Measurements from ENCODE around the gene SLC35A5.

The SLC35A5 gene

DNA sequence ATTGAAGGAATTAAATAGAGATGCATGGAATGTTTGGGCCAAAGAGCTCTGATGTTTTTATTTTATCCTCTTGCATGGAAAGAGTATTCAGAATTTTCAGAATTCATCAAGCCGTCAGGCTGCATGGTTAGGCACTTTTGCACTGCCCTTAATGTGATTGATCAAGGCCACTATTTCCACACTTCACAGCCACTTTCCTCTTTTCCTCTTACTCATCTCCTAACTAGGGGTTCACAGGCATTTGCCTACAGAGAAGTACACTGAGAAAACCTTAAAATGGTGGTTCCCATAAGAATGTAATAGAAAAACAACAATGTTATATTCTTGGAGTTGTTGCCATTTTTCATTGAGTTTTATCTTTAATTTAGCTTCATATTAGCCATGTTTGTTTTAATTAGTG is 10.9 kb downstream of the SLC35A5 start:
- no peak for FAIRE-seq

GRCh38 chr3:112579232-112579631 is 17.4 kb downstream of the SLC35A5 start:
- FAIRE-seq, result no peak

GRCh38 chr3:112579697-112580096 is 17.9 kb downstream of the SLC35A5 start:
- FAIRE-seq, result no peak

DNA sequence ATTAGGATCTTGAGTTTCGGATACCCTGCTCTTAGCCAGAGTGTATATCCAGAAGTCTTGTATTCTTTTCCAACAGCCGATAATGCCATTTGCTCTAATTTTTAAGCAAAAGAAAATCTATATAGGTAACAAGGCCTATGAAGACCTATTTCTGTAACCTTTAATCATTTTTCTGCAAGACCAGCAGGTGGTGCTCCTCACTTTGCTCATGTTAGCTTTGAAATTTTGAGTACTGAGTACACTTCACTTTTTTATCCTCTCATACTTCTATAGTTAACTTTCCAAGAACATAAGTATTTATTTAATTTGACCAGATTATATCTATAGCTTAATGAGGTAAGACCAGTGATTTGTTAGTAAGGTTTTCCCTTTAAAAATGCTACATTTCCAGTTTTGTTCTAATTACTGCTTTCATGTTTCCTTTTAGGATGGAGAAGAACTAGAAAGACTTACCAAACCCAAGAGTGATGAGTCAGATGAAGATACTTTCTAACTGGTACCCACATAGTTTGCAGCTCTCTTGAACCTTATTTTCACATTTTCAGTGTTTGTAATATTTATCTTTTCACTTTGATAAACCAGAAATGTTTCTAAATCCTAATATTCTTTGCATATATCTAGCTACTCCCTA is 20.5 kb downstream of the SLC35A5 start:
- FAIRE-seq, result peak; percentile 85

- FAIRE-seq, result no peak
These were observed 21.3 kb downstream of the SLC35A5 start for GRCh38 chr3:112583105-112583504.

- FAIRE-seq, result no peak
These were observed 23.9 kb downstream of the SLC35A5 start for GRCh38 chr3:112585782-112586181.

GRCh38 chr3:112587336-112587735 is 25.5 kb downstream of the SLC35A5 start:
- peak; percentile 33 for FAIRE-seq

DNA sequence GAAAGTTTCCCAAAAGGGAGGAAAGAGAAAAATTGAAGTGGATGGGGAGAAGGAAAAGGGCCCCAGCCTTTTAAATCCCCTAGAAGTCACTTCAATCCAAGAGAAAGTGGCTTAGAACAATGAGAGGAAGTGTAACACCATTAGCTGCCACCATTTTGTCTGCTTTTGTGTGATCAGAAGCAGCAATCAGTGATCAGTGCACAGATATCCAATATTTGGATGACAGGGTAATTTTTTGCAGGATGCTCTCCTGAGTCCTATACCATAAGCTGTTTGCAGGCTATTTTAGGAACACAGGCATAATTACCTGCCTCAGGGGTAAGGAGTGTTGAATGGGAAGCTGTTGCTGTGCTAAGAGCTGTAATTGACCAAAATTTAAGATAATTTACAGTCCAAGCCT is 31.4 kb downstream of the SLC35A5 start:
- FAIRE-seq, result no peak

GRCh38 chr3:112594856-112595255 is 33.0 kb downstream of the SLC35A5 start:
- FAIRE-seq, result no peak

- FAIRE-seq, result no peak
These were observed 36.1 kb downstream of the SLC35A5 start for GRCh38 chr3:112597945-112598344.

GRCh38 chr3:112598731-112599130 is 36.9 kb downstream of the SLC35A5 start:
- no peak for FAIRE-seq

GRCh38 chr3:112602217-112602838 is 40.5 kb downstream of the SLC35A5 start:
- FAIRE-seq, result no peak

- no peak for FAIRE-seq
These were observed 42.7 kb downstream of the SLC35A5 start for GRCh38 chr3:112604536-112604935.

- no peak for FAIRE-seq
These were observed 43.4 kb downstream of the SLC35A5 start for GRCh38 chr3:112605285-112605684.

DNA sequence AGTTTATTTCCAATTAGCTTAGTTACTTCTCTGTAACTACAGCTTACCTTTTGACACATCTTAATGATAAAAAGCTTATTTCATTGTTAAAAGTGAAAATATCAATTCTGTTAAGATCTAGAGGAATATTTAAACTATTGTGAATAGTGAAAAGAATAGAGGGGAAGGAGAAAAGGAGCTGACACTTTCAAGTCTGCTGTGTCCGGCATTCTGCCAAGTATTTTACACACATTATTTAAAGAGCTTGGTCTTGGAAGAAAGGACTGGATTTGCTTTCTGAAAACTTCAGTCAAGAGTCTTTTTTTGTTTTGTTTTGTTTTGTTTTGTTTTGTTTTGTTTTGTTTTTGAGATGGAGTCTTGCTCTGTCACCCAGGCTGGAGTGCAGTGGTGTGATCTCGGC is 44.3 kb downstream of the SLC35A5 start:
- no peak for FAIRE-seq

DNA sequence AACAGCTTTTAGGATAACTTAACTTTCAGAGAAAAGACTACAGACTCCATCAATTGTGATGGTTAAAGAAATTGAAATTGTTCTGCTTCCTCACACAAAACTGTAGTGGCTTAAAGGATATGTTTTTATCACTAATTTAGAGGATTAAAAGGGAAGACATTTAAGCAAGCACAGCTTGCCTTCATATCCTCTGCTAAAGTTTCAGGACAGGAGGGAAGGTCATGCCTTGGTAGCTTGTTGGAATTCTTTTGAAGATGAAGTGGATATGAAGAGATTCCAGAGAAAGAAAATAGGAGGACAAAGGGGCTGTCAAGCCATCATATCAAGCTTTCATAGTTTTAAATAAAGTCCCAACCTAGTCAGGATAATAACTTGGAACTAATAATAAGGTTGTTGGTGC is 46.0 kb downstream of the SLC35A5 start:
- FAIRE-seq, result no peak

- FAIRE-seq, result no peak
These were observed 48.3 kb downstream of the SLC35A5 start for GRCh38 chr3:112610121-112610520.

- no peak for FAIRE-seq
These were observed 50.1 kb downstream of the SLC35A5 start for GRCh38 chr3:112611752-112612515.

DNA sequence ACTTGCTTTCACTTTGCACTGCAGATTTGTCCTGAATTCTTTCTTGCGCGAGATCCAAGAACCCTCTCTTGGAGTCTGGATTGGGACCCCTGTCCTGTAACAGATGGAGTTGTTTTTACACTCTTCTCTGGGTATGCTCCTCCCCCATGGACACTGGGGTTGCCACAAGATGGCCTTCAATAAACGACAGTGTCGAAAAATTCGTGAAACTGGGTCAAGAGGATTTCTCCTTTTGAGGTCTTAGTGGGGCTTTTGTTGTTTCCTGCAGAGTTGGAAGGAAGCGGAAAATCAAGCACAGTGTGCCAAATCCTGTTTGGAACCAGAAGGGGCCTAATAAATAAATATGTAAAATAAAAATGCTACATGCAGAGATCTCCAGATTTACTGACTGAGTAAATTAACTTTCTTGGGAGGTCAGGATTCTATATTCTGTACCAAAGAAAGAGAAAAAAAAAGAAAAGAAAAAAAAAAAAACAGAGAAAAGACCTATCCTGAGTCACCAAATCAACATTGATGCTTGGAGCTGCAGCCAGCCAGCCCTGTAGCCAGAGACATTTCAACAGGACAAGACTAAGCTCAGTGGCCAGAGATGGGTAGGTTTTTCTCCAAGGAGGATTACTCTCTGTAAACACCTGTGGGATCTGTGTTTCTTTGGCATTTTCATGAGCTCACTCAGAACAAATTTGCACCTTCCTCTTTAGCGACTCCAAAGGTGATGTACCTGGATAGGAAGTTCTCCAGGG is 54.3 kb downstream of the SLC35A5 start:
- FAIRE-seq, result no peak

DNA sequence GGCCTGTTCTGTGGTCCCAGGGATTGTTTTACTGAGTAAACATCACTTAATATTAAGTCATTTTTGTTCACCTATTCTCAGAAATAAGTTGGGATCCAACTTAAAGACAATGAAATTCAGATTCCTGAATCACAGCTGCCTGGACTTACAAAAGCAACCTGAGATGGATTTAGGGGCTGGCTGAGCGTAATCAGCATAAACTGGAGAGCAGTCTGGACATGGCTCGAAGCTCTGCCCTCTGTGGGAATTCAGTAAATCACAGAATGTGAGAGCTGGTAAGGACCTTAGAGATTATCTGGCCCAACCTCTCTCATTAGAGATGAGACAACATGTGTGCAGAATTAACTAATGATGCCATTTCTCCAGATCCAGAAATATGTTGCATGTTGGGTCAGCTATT is 55.4 kb downstream of the SLC35A5 start:
- FAIRE-seq, result no peak

- no peak for FAIRE-seq
These were observed 57.5 kb downstream of the SLC35A5 start for GRCh38 chr3:112619295-112619694.

- FAIRE-seq, result no peak
These were observed 61.4 kb downstream of the SLC35A5 start for GRCh38 chr3:112623213-112623612.

GRCh38 chr3:112623717-112624116 is 61.9 kb downstream of the SLC35A5 start:
- FAIRE-seq, result no peak

- FAIRE-seq, result no peak
These were observed 65.6 kb downstream of the SLC35A5 start for GRCh38 chr3:112627419-112627818.

Data from G401.6 (cell line).